Dermis blood vessel endothelial cell (primary cell): Measurements from ENCODE around the gene OR2H2. TPM values are rescaled to one million over a fixed set of nuclear protein-coding genes. Genes with fewer than 3 reads are reported as not detected.
A peak's percentile ranks its signal among the peaks of the same experiment; 100 is the strongest.

Experiments used
- DNase-seq: peaks from one replicate; pipeline ENCODE4 v3.0.0; 2010
- total RNA-seq: library from RNA; depleted of rRNA; stranded (reverse); fragments of >200 nt; gene quantifications from 2 replicates; pipeline ENCODE4 v1.2.3, GENCODE V29; 2014

The OR2H2 gene
- total RNA-seq, 1 donor from 2014 or later = not detected

DNA sequence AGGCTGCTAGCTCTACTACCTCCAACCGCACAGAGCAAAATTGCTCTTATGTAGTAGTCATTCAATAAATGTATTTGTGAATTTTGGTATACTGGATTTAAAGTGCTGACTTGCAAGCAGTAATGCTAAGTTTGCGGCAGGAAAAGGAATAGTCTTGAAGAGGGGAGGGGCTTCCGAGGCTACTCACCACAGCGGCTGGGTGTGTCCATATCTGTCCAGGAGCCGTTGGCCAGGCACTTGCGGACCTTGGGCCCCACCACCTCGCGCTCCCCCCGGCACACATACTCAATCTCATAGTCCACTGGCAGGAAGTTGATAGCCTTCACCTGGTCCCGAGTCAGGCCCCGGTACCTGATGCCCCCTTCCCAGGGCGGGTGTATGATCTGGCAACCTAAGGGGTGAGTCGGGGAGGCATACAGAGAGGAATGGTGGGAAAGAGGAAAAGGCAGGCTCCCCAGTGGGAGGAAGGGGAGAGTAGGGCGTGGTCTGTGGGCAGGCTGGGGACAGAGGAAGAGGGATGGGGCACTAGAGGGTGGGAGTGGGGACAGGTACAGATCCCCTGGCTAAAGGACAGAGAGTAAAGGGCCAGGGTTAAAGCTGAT, 46.4 kb downstream of the OR2H2 start:
- no peak for DNase-seq

DNA sequence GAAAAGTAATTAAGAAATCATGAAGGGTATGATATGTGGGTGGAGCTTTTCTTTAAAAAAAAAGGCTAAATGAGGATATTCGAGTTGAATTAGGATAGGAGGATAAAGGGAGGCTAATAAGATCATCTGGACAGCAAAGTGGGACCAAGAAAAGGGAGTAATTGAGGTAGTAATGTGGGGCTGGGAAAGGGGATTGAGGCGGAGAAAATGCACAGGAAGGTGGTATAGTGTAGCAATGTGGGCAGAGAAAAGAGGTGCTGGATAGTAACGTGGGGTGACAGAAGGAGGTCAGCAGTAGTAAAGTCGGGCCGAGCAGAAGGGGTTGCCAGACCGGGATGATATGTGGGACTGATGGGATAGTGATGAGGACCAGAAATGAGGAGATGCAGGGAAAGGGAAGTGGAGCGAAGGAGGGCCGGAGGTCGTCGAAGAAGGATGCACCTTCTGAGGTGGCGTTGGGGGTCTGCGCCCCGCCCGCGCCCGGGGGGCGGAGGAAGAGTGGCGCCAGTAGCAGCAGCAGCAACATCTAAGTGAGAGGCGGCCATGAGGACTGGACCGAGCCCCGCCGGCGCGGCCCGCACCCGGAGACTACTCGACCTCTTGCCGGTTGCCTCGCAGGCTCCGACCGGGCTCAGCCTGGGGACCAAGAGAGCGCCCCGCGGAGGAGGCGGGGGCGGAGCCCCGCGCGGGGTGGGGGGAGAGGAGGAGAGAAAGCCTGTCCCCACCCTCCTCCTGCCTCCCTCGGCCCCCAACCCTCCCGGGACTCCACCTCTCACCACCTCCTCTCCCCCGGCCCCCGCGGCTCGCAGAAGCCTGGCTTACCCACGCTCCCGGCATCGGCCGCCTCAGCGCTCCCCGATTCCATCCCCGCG, 47.2 kb downstream of the OR2H2 start:
- no peak for DNase-seq

DNA sequence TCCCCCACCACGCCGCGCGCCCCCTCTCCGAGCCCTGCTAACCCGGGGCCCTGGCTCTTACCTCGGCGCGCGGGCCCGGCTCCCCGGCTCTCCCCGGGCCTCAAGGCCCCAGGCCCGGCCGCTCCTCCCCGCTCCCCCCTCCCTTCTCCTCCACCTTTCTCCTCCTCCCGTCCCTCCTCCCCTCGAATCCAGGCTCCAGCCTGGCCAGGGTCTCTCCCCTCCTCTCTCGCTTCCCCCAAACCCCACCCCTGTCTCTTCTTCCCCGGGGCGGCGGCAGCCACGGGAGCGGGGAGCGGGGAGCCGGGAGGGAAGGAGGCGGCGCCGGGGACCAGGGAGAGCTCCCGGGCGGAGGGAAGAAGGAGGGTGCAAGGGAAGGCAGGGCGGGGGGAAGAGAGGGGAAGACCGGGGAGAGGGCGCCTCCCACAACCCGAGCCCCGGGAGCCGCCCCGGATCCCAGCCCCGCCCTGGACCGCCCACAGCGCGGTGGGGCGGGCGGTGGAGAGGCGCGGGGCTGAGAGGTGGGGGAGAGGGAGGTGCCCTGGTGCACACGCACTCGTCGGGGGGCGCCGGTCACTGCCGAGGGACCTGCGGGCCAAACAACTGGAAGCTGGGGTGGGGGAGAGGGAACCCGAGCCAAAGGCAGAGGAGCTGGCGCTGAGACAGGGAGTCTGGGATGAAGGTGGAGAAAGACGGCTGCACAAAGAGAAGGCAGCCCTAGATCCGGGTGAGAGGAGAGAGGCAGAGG, 48.0 kb downstream of the OR2H2 start, which contains the start of gene GABBR1:
GABBR1 (minus strand) TSS at position 395 of the 745 bp plus-strand sequence. CDS start 798 bp downstream, outside the sequence.
- peak; percentile 23 for DNase-seq

DNA sequence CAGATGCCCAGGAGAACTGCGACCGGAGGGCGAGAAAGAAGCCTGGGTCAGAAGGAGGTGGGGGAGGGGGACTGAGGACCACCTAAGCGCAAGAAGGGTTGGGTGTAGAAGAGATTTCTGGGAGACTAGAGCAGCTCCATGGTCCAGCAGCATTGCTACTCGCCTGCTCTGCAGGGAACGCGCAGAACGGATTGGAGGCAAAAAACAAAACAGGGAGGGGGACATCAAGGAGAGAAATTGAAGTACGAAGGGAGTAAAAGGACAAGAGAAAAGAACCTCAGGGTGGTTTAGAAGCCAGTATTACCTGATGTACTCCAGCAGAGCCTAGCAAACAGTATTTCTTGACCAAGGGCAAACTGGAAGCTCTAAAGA, 48.6 kb downstream of the OR2H2 start:
- DNase-seq = no peak

DNA sequence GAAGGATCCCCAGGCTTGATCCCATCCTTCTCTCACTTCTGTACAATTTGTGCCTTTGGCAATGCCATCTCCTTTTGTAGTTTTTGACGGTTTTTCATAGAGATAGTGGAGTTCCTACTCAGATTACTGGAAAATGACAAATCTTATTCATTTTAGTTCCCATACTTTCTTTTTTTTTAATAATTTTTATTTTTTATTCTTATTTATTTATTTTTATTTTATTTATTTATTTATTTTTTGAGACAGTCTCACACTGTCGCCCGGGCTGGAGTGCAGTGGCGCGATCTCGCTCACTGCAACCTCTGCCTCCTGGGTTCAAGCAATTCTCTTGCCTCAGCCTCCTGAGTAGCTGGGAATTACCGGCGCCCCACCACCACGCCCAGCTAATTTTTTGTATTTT, 52.3 kb downstream of the OR2H2 start:
- DNase-seq = no peak

Other genes with a start within 250 kb of the OR2H2 start
- not detected in 2 replicates for gene OR5V1, start 216.3 kb upstream of the OR2H2 start, total RNA-seq
- not detected in 2 replicates for gene OR12D3, start 209.8 kb upstream of the OR2H2 start, total RNA-seq
- gene OR12D2, start 189.5 kb upstream of the OR2H2 start, total RNA-seq = not detected in 2 replicates
- gene OR12D1, start 170.2 kb upstream of the OR2H2 start, total RNA-seq = not detected in 2 replicates
- not detected in 2 replicates for gene OR10C1, start 145.8 kb upstream of the OR2H2 start, total RNA-seq
- gene OR11A1, start 128.1 kb upstream of the OR2H2 start, total RNA-seq = not detected in 2 replicates
- not detected in 2 replicates for gene OR2H1, start 128.0 kb upstream of the OR2H2 start, total RNA-seq
- gene MAS1L, start 97.2 kb upstream of the OR2H2 start, total RNA-seq = not detected in 2 replicates
- gene UBD, start 25.4 kb upstream of the OR2H2 start, total RNA-seq = 5.8 and 82.4 TPM in 2 replicates
- 1.0 and 5.4 TPM in 2 replicates for gene GABBR1, start 48.1 kb downstream of the OR2H2 start, total RNA-seq
- not detected in 2 replicates for gene MOG, start 72.0 kb downstream of the OR2H2 start, total RNA-seq
- 1.7 TPM in 1 of 2 replicates, not detected in the other for gene ZFP57, start 96.0 kb downstream of the OR2H2 start, total RNA-seq
- gene HLA-F, start 138.3 kb downstream of the OR2H2 start, total RNA-seq = 6.7 and 68.2 TPM in 2 replicates
- not detected in 2 replicates for gene HLA-G, start 242.7 kb downstream of the OR2H2 start, total RNA-seq